Measurements from ENCODE around the gene PDHA1. TPM values are rescaled to one million over a fixed set of nuclear protein-coding genes. Genes with fewer than 3 reads are reported as not detected.

PDHA1 gene
- total and polyA plus RNA-seq, 2 of the 8 experiments (the other 6 are each of a cell fraction or from before 2014, with no cell fraction given), result 128 to 225 TPM

- ChIA-PET CTCF (ENCODE audit: partially characterized antibody) (interaction anchor here (1.8 kb wide), 1 partner anchor 15 kb away, joined by 4 read pairs; no protein-coding TSS in a partner anchor), POLR2A (ENCODE audit: partially characterized antibody) (no interaction called here)
- Histone ChIP-seq H3K56ac (replicated peaks; ENCODE audit: insufficient read length, low read depth, low read length) (no peak overlapping the region), H3K79me1 (ENCODE audit: low read depth, low read length) (no peaks in the 10 kb centered on the region), H3K14ac (ENCODE audit: insufficient read length) (no peak overlapping the region), H3K9ac (replicated peaks in 1 of 4; ENCODE audit: extremely low read depth in 1 of 4, low read depth in 3 of 4, low read length in 3 of 4) (no peak overlapping the region), H4K8ac (ENCODE audit: extremely low read depth, insufficient read depth, low read length) (no peak overlapping the region), H3K4me2 (ENCODE audit: insufficient read depth in 1 of 2, low read depth in 2 of 2, low read length in 2 of 2) (no peak overlapping the region), H2BK120ac (replicated peaks; ENCODE audit: low read depth, low read length) (no peak overlapping the region), H3K4ac (replicated peaks; ENCODE audit: insufficient read length, low read depth, low read length) (no peak overlapping the region), H3K23me2 (ENCODE audit: low read depth, low read length) (no peaks in the 10 kb centered on the region), H3K36me3 (ENCODE audit: control insufficient read depth in 2 of 4, insufficient read depth in 4 of 4, low read length in 3 of 4) (no peaks in the 10 kb centered on the region), H3K18ac (ENCODE audit: extremely low read depth, low read length) (no peak overlapping the region), H4K5ac (ENCODE audit: insufficient read length, low read depth, low read length) (no peak overlapping the region), H3K27me3 (replicated peaks in 1 of 4; ENCODE audit: control insufficient read depth in 3 of 4, extremely low read depth in 1 of 4, insufficient read depth in 3 of 4, low read length in 3 of 4) (no peaks in the 10 kb centered on the region), H3K4me1 (replicated peaks in 1 of 4; ENCODE audit: control insufficient read depth in 3 of 4, insufficient read depth in 4 of 4, low read length in 3 of 4) (no peaks in the 10 kb centered on the region; a peak in 1 of 7 replicates), H2AK5ac (ENCODE audit: low read depth, low read length) (no peak overlapping the region), H3K23ac (ENCODE audit: insufficient read length) (no peak overlapping the region), H2BK12ac (ENCODE audit: low read depth, low read length) (no peak overlapping the region), H2AFZ (ENCODE audit: low read length) (no peak overlapping the region), H2BK20ac (ENCODE audit: low read length) (no peak overlapping the region), H2BK15ac (ENCODE audit: low read length) (no peak overlapping the region), H3K4me3 (ENCODE audit: extremely low read depth in 1 of 4, insufficient read depth in 2 of 4, low read depth in 3 of 4, low read length in 4 of 4) (no peak overlapping the region), H3K79me2 (ENCODE audit: control insufficient read depth in 1 of 2, insufficient read depth in 2 of 2, low read length in 2 of 2) (no peaks in the 10 kb centered on the region), H2BK5ac (ENCODE audit: low read depth, low read length) (no peak overlapping the region), H4K20me1 (replicated peaks in 1 of 2; ENCODE audit: control insufficient read depth in 1 of 2, insufficient read depth in 2 of 2, low read length in 2 of 2) (no peaks in the 10 kb centered on the region), H3K27ac (ENCODE audit: low read depth, low read length) (no peak overlapping the region), H3K9me3 (ENCODE audit: insufficient read depth in 2 of 2, low read depth in 1 of 2, low read length in 1 of 2) (no peaks in the 10 kb centered on the region), H4K91ac (replicated peaks; ENCODE audit: insufficient read length, low read length) (no peak overlapping the region)
- WGBS, 2 experiments (ENCODE audit: extremely low coverage in 1 of 2, insufficient coverage in 1 of 2, insufficient read length in 1 of 2, insufficient replicate concordance in 2 of 2, low coverage in 1 of 2, low lambda C conversion rate in 2 of 2, missing lambda C conversion rate in 1 of 2), result 88% methylated on average over 2 of the region's 4 CpGs; no CpG with 5 or more reads in 1 of the 2 experiments
- FAIRE-seq (peak; percentile 13), DNase-seq (ENCODE audit: low read depth in 1 of 2, low spot score in 2 of 2) (no peak)
- TF ChIP-seq SIRT6 (IDR thresholded peaks at IDR 0.05; ENCODE audit: low read length) (no peak), SP1 (IDR thresholded peaks at IDR 0.05; ENCODE audit: low read depth, low read length) (no peak), CTCF (IDR thresholded peaks at IDR 0.05; ENCODE audit: control extremely low read depth in 1 of 3, insufficient read depth in 1 of 3, low read depth in 1 of 3, low read length in 3 of 3) (no peak), HDAC2 (IDR thresholded peaks at IDR 0.05; ENCODE audit: borderline replicate concordance in 1 of 2, low read depth in 2 of 2, low read length in 2 of 2) (no peak), CHD2 (IDR thresholded peaks at IDR 0.05; ENCODE audit: low read length) (no peak), BRCA1 (IDR thresholded peaks at IDR 0.05; ENCODE audit: low read depth, low read length) (no peak), GTF2F1 (IDR thresholded peaks at IDR 0.05; ENCODE audit: borderline replicate concordance, low read depth, low read length) (no peak), YY1 (IDR thresholded peaks at IDR 0.05; ENCODE audit: low read depth, low read length) (no peak), SP4 (IDR thresholded peaks at IDR 0.05; ENCODE audit: low read length) (no peak), TCF12 (IDR thresholded peaks at IDR 0.05; ENCODE audit: low read depth, low read length) (no peak), CBX5 (IDR thresholded peaks at IDR 0.05; ENCODE audit: low read depth, low read length) (no peak), ZNF274 (IDR thresholded peaks at IDR 0.05; ENCODE audit: borderline replicate concordance, extremely low read depth, low read length) (no peak)
Measured at GRCh38 chrX:19389227-19389845, 45.6 kb downstream of the PDHA1 start.

Data from H1 (cell line).